ENCODE data around the gene MRPL24. TPM values are rescaled to one million over a fixed set of nuclear protein-coding genes. Genes with fewer than 3 reads are reported as not detected.

MRPL24 gene
- total and polyA plus RNA-seq, 2 of the 4 experiments (the other 2 are of a cell fraction) = 68.8 to 99.5 TPM

GRCh38 chr1:156714830-156715229, 26.1 kb downstream of the MRPL24 start:
- Histone ChIP-seq H4K8ac (ENCODE audit: low read depth in 2 of 2, low read length in 2 of 2) (no peak overlapping the region), H2BK20ac (ENCODE audit: low read depth, low read length) (no peak overlapping the region), H3K9me1 (ENCODE audit: insufficient read depth, low read length) (peaks cover 3% of the 10 kb centered on the region; the same call in 1 of the 2 replicates), H3K79me1 (ENCODE audit: low read depth in 1 of 2, low read length in 2 of 2) (peaks cover 0 to 6% of the 10 kb centered on the region in 2 experiments; a peak in 1 of 4 replicates), H3K9me3 (ENCODE audit: control insufficient read depth, insufficient read depth, low read length) (no peaks in the 10 kb centered on the region), H3K4me2 (ENCODE audit: low read depth, low read length) (no peak overlapping the region), H3K27ac (ENCODE audit: insufficient read depth, low read length) (no peak overlapping the region), H3K23ac (ENCODE audit: low read depth, low read length) (no peak overlapping the region), H2AFZ (replicated peaks; ENCODE audit: low read length, poor library complexity) (no peak overlapping the region), H4K5ac (ENCODE audit: low read depth, low read length) (no peak overlapping the region), H2AK5ac (ENCODE audit: low read depth, low read length) (no peak overlapping the region), H4K20me1 (ENCODE audit: insufficient read depth, low read length) (no peaks in the 10 kb centered on the region), H3K56ac (ENCODE audit: extremely low read depth, insufficient read depth, low read length) (no peak overlapping the region), H3K14ac (replicated peaks; ENCODE audit: low read depth, low read length) (no peak overlapping the region), H4K91ac (ENCODE audit: insufficient read depth, low read depth, low read length) (no peak overlapping the region), H3K27me3 (ENCODE audit: control insufficient read depth, insufficient read depth, low read length) (no peaks in the 10 kb centered on the region), H2BK120ac (ENCODE audit: low read depth, low read length) (no peak overlapping the region), H2BK5ac (ENCODE audit: low read depth, low read length, poor library complexity, severe bottlenecking) (no peak overlapping the region), H3K4ac (ENCODE audit: low read depth, low read length) (no peak overlapping the region), H2BK15ac (ENCODE audit: low read depth, low read length) (no peak overlapping the region), H3K9ac (ENCODE audit: low read depth, low read length) (no peak overlapping the region), H3K4me3 (ENCODE audit: insufficient read depth, low read depth, low read length) (no peak overlapping the region), H2AK9ac (replicated peaks; ENCODE audit: low read depth, low read length, poor library complexity) (no peak overlapping the region), H3K4me1 (ENCODE audit: control insufficient read depth, insufficient read depth, low read length) (peaks cover 12% of the 10 kb centered on the region), H3K36me3 (ENCODE audit: control insufficient read depth, insufficient read depth, low read length) (peaks cover under 1% of the 10 kb centered on the region; the same call in 1 of the 2 replicates), H3K18ac (ENCODE audit: low read depth, low read length) (no peak overlapping the region)
- dilution Hi-C loops (cut with HindIII; ENCODE audit: low sequenced_read_pairs, unreplicated experiment) (no loop called here), intact Hi-C loops (cut with micrococcal nuclease) (no loop called here), in situ Hi-C loops (cut with MboI; ENCODE audit: low sequenced_read_pairs) (no loop called here)
- no peak for ATAC-seq (ENCODE audit: low read depth)
- TF ChIP-seq MAFK (IDR thresholded peaks at IDR 0.05; ENCODE audit: low read depth, low read length) = no peak
- TF ChIP-seq POLR2A (IDR thresholded peaks at IDR 0.05; ENCODE audit: low read depth, low read length) = no peak
- TF ChIP-seq MXI1 (IDR thresholded peaks at IDR 0.05; ENCODE audit: borderline replicate concordance, low read depth, low read length) = no peak
- no peak for TF ChIP-seq ELK1 (IDR thresholded peaks at IDR 0.05; ENCODE audit: borderline replicate concordance, low read depth, low read length)
- no peak for TF ChIP-seq USF2 (IDR thresholded peaks at IDR 0.05; ENCODE audit: low read depth, low read length)
- no peak for TF ChIP-seq RFX5 (IDR thresholded peaks at IDR 0.05; ENCODE audit: low read depth, low read length)
- TF ChIP-seq CTCF (conservative IDR thresholded peaks at IDR 0.05; ENCODE audit: low read depth, low read length) = no peak
- TF ChIP-seq CHD1 (IDR thresholded peaks at IDR 0.05; ENCODE audit: low read depth, low read length) = no peak
- no peak for TF ChIP-seq RAD21 (IDR thresholded peaks at IDR 0.05; ENCODE audit: low read length)
- no peak for TF ChIP-seq MAZ (IDR thresholded peaks at IDR 0.05; ENCODE audit: borderline replicate concordance, low read depth, low read length)
- TF ChIP-seq SMC3 (IDR thresholded peaks at IDR 0.05; ENCODE audit: low read depth, low read length) = no peak
- no peak for TF ChIP-seq BHLHE40 (IDR thresholded peaks at IDR 0.05; ENCODE audit: low read depth, low read length)
- BruUV-seq (replicated peaks) = no TSS peak
- WGBS, 2 experiments (ENCODE audit: extremely low coverage in 2 of 2, insufficient read length in 1 of 2) = 78% methylated on average over 3 of the region's 3 CpGs; no CpG with 5 or more reads in 1 of the 2 experiments
- ChIA-PET POLR2A (ENCODE audit: unreplicated experiment) (interaction anchor here (0.6 kb wide), 1 partner anchor 1409 kb away, joined by 4 read pairs; no protein-coding TSS in a partner anchor), CTCF (interaction anchor here (4.4 kb wide), 1 partner anchor 12 kb away, joined by 18 read pairs; no protein-coding TSS in a partner anchor)
- no peak for DNase-seq

Measured in IMR-90 (cell line).